Measurements from ENCODE around the gene LHFPL6.

DNA sequence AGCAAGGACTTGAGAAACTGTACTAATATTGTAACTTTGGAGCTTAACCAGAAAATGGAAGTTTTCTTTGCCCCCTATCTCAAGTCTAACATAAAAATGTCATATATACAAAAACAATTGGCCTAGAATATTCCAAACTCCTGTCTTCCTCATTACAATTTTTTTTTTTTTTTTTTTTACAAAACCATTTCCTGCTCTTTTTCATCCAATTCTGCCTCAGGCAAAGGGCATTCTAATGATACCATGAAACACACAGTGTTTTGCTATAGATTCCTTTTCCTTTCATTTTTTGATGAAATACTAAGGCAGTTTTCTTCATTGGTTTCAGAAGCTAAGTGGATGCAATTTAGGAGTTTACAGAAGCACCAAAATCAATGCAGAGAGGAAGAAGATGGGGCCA, 119.7 kb downstream of the LHFPL6 start:
- TF ChIP-seq, protein P1, sequence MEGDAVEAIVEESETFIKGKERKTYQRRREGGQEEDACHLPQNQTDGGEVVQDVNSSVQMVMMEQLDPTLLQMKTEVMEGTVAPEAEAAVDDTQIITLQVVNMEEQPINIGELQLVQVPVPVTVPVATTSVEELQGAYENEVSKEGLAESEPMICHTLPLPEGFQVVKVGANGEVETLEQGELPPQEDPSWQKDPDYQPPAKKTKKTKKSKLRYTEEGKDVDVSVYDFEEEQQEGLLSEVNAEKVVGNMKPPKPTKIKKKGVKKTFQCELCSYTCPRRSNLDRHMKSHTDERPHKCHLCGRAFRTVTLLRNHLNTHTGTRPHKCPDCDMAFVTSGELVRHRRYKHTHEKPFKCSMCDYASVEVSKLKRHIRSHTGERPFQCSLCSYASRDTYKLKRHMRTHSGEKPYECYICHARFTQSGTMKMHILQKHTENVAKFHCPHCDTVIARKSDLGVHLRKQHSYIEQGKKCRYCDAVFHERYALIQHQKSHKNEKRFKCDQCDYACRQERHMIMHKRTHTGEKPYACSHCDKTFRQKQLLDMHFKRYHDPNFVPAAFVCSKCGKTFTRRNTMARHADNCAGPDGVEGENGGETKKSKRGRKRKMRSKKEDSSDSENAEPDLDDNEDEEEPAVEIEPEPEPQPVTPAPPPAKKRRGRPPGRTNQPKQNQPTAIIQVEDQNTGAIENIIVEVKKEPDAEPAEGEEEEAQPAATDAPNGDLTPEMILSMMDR (IDR thresholded peaks at IDR 0.05): no peak
- TF ChIP-seq POLR2A (IDR thresholded peaks at IDR 0.05): no peak
- TF ChIP-seq EP300 (IDR thresholded peaks at IDR 0.05): no peak
- no peak for TF ChIP-seq POLR2AphosphoS5 (IDR thresholded peaks at IDR 0.05)
